Neural cell (in vitro differentiated cells): ENCODE data around the gene PARVB. TPM values are rescaled to one million over a fixed set of nuclear protein-coding genes. Genes with fewer than 3 reads are reported as not detected.

ENCODE experiments used
- H2AFZ ChIP-seq: fragments of 200-600, 300-800 bp; sonication (generic), shearing (Covaris generic); 2 replicates; pipeline ENCODE4 v1.6.0; 2014; ENCODE audit warnings: low read depth, mild to moderate bottlenecking, antibody characterized with exemption, low read length, moderate library complexity
- H3F3A ChIP-seq: fragments of 200-600 bp; shearing (Covaris generic); 2 replicates; pipeline ENCODE4 v1.6.1; 2016; ENCODE audit warnings: mild to moderate bottlenecking, moderate library complexity, mixed read lengths, antibody characterized with exemption, low read length; ENCODE audit not compliant: insufficient read depth, poor library complexity, severe bottlenecking
- H3K27ac ChIP-seq: fragments of 200-600, 300-800 bp; sonication (generic), shearing (Covaris generic); 2 replicates; pipeline ENCODE4 v1.5.1; 2014; ENCODE audit warnings: mild to moderate bottlenecking, low read length, moderate library complexity
- H3K27me3 ChIP-seq: fragments of 300-800, 200-600 bp; sonication (generic), shearing (Covaris generic); 2 replicates; pipeline ENCODE4 v1.6.0; 2014; ENCODE audit warnings: mild to moderate bottlenecking, low read depth, low read length, moderate library complexity; ENCODE audit not compliant: insufficient read depth
- H3K36me3 ChIP-seq: fragments of 300-800, 200-600 bp; sonication (generic), shearing (Covaris generic); 2 replicates; pipeline ENCODE4 v1.5.1; 2014; ENCODE audit warnings: mild to moderate bottlenecking, antibody characterized with exemption, low read length, moderate library complexity; ENCODE audit not compliant: insufficient read depth
- H3K4me2 ChIP-seq: fragments of 300-800, 200-600 bp; sonication (generic), shearing (Covaris generic); 2 replicates; pipeline ENCODE4 v1.6.0; 2014; ENCODE audit warnings: mild to moderate bottlenecking, low read length
- H3K4me3 ChIP-seq: fragments of 300-800, 200-600 bp; sonication (generic), shearing (Covaris generic); 2 replicates; pipeline ENCODE4 v1.5.1; 2014; ENCODE audit warnings: mild to moderate bottlenecking, low read length, moderate library complexity
- H3K79me2 ChIP-seq: fragments of 200-600 bp; shearing (Covaris generic); replicated peaks from 2 replicates; pipeline ENCODE4 v1.6.0; 2014; ENCODE audit warnings: mild to moderate bottlenecking, low read length, moderate library complexity; ENCODE audit not compliant: insufficient read depth
- H3K9ac ChIP-seq: fragments of 300-800, 200-600 bp; sonication (generic), shearing (Covaris generic); 2 replicates; pipeline ENCODE4 v1.6.1; 2016; ENCODE audit warnings: mild to moderate bottlenecking, low read length, mixed read lengths
- H3K9me2 ChIP-seq: fragments of 200-600 bp; shearing (Covaris generic); 2 replicates; pipeline ENCODE4 v1.6.1; 2016; ENCODE audit warnings: mild to moderate bottlenecking, low read length, mixed read lengths; ENCODE audit not compliant: insufficient read depth
- H3K9me3 ChIP-seq: fragments of 200-600, 300-800 bp; sonication (generic), shearing (Covaris generic); 2 replicates; pipeline ENCODE4 v1.6.1; 2016; ENCODE audit warnings: mild to moderate bottlenecking, mixed run types, low read length, moderate library complexity, mixed read lengths
- H4K20me1 ChIP-seq: fragments of 200-600 bp; shearing (Covaris generic); 2 replicates; pipeline ENCODE4 v1.6.1; 2016; ENCODE audit warnings: mild to moderate bottlenecking, mixed run types; ENCODE audit not compliant: insufficient read depth
- EP300 ChIP-seq: fragments of 450-650 bp; conservative IDR thresholded peaks from 2 replicates; pipeline ENCODE4 v1.6.1; 2014; ENCODE audit warnings: antibody characterized with exemption, mild to moderate bottlenecking, moderate library complexity; ENCODE audit not compliant: poor library complexity, severe bottlenecking
- EZH2 ChIP-seq: fragments of 200-600, 300-800 bp; shearing (Covaris generic), sonication (generic); IDR thresholded peaks from 2 replicates; pipeline ENCODE4 v1.6.1; 2014; ENCODE audit warnings: antibody characterized with exemption, low read length, borderline replicate concordance, mild to moderate bottlenecking; ENCODE audit not compliant: insufficient read depth, poor library complexity, severe bottlenecking
- MXI1 ChIP-seq: fragments of 450-650 bp; conservative IDR thresholded peaks from 2 replicates; pipeline ENCODE4 v1.6.1; 2014; ENCODE audit warnings: antibody characterized with exemption, mild to moderate bottlenecking; ENCODE audit not compliant: poor library complexity, severe bottlenecking
- POLR2AphosphoS5 ChIP-seq: IDR thresholded peaks from 2 replicates; pipeline ENCODE4 v1.6.1; 2012
- RAD21 ChIP-seq: fragments of 450-650 bp; conservative IDR thresholded peaks from 2 replicates; pipeline ENCODE4 v1.6.1; 2014; ENCODE audit warnings: antibody characterized with exemption, mild to moderate bottlenecking, moderate library complexity
- SMC3 ChIP-seq: fragments of 450-650 bp; conservative IDR thresholded peaks from 2 replicates; pipeline ENCODE4 v1.6.1; 2014; ENCODE audit warnings: antibody characterized with exemption, mild to moderate bottlenecking, moderate library complexity; ENCODE audit not compliant: poor library complexity
- TAF1 ChIP-seq: IDR thresholded peaks from 2 replicates; pipeline ENCODE4 v1.6.1; 2012; ENCODE audit warnings: low read depth
- polyA plus RNA-seq: library from polyadenylated mRNA; depleted of rRNA; stranded (reverse); fragments of >200 nt; gene quantifications from 2 replicates; pipeline ENCODE4 v1.2.3, GENCODE V29; 2014
- TF ChIP-seq, protein P1 (sequence below): IDR thresholded peaks from 2 replicates; pipeline ENCODE4 v1.6.1; 2012; ENCODE audit warnings: borderline replicate concordance
- TF ChIP-seq, protein P2 (sequence below): fragments of 450-650 bp; IDR thresholded peaks from 2 replicates; pipeline ENCODE4 v1.5.1; 2014; ENCODE audit warnings: antibody characterized with exemption, mild to moderate bottlenecking, moderate library complexity; ENCODE audit not compliant: poor library complexity, severe bottlenecking

Gene PARVB
- polyA plus RNA-seq, 1 donor from 2014 or later = 1.2 TPM

DNA sequence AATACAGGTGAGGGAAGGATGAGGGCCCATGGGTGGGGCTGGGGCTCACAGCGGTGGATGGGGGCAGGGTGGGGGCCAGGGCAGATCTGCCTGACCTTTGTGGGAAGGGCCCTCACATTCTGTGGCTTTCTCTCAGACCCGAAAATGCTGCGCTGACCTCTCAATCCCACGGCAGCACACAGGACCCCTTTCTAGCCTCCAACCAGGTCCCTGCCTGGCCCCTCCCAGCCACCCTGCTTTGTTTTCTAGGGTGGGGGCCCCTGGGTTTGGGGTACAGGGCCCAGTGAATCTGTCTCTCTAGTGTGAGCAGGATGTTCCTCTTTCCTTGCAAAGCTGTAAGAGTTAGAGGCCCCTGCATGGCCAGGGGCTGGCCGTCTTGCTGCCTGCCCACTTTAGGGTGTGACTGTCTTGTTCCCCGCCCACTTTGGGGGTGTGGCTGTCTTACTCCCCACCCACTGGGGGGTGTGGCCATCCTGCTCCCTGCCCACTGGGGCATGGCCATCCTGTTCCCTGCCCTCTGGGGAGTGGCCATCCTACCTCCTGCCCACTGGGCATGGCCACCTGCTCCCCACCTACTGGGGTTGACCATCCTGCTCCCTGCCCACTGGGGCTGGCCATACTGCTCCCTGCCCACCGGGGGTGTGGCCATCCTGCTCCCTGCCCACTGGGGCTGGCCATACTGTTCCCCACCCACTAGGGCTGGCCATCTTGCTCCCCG, 168.2 kb downstream of the PARVB start:
- H4K20me1 ChIP-seq = no peaks in the 10 kb centered on the region
- H3K27ac ChIP-seq = no peak overlapping the region
- no peaks in the 10 kb centered on the region for H3K27me3 ChIP-seq
- H3K36me3 ChIP-seq = no peaks in the 10 kb centered on the region
- TF ChIP-seq EZH2 (no peak), EP300 (no peak), TAF1 (no peak), RAD21 (no peak), POLR2AphosphoS5 (no peak), MXI1 (no peak), SMC3 (no peak)
- TF ChIP-seq, protein P1, sequence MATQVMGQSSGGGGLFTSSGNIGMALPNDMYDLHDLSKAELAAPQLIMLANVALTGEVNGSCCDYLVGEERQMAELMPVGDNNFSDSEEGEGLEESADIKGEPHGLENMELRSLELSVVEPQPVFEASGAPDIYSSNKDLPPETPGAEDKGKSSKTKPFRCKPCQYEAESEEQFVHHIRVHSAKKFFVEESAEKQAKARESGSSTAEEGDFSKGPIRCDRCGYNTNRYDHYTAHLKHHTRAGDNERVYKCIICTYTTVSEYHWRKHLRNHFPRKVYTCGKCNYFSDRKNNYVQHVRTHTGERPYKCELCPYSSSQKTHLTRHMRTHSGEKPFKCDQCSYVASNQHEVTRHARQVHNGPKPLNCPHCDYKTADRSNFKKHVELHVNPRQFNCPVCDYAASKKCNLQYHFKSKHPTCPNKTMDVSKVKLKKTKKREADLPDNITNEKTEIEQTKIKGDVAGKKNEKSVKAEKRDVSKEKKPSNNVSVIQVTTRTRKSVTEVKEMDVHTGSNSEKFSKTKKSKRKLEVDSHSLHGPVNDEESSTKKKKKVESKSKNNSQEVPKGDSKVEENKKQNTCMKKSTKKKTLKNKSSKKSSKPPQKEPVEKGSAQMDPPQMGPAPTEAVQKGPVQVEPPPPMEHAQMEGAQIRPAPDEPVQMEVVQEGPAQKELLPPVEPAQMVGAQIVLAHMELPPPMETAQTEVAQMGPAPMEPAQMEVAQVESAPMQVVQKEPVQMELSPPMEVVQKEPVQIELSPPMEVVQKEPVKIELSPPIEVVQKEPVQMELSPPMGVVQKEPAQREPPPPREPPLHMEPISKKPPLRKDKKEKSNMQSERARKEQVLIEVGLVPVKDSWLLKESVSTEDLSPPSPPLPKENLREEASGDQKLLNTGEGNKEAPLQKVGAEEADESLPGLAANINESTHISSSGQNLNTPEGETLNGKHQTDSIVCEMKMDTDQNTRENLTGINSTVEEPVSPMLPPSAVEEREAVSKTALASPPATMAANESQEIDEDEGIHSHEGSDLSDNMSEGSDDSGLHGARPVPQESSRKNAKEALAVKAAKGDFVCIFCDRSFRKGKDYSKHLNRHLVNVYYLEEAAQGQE = no peak
- TF ChIP-seq, protein P2, sequence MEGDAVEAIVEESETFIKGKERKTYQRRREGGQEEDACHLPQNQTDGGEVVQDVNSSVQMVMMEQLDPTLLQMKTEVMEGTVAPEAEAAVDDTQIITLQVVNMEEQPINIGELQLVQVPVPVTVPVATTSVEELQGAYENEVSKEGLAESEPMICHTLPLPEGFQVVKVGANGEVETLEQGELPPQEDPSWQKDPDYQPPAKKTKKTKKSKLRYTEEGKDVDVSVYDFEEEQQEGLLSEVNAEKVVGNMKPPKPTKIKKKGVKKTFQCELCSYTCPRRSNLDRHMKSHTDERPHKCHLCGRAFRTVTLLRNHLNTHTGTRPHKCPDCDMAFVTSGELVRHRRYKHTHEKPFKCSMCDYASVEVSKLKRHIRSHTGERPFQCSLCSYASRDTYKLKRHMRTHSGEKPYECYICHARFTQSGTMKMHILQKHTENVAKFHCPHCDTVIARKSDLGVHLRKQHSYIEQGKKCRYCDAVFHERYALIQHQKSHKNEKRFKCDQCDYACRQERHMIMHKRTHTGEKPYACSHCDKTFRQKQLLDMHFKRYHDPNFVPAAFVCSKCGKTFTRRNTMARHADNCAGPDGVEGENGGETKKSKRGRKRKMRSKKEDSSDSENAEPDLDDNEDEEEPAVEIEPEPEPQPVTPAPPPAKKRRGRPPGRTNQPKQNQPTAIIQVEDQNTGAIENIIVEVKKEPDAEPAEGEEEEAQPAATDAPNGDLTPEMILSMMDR = no peak
- no peaks in the 10 kb centered on the region for H3K9me2 ChIP-seq
- no peaks in the 10 kb centered on the region for H3K9me3 ChIP-seq
- H3K9ac ChIP-seq = no peak overlapping the region
- H2AFZ ChIP-seq = no peak overlapping the region
- no peaks in the 10 kb centered on the region for H3K79me2 ChIP-seq
- no peaks in the 10 kb centered on the region for H3F3A ChIP-seq
- H3K4me2 ChIP-seq = no peak overlapping the region
- no peak overlapping the region for H3K4me3 ChIP-seq

DNA sequence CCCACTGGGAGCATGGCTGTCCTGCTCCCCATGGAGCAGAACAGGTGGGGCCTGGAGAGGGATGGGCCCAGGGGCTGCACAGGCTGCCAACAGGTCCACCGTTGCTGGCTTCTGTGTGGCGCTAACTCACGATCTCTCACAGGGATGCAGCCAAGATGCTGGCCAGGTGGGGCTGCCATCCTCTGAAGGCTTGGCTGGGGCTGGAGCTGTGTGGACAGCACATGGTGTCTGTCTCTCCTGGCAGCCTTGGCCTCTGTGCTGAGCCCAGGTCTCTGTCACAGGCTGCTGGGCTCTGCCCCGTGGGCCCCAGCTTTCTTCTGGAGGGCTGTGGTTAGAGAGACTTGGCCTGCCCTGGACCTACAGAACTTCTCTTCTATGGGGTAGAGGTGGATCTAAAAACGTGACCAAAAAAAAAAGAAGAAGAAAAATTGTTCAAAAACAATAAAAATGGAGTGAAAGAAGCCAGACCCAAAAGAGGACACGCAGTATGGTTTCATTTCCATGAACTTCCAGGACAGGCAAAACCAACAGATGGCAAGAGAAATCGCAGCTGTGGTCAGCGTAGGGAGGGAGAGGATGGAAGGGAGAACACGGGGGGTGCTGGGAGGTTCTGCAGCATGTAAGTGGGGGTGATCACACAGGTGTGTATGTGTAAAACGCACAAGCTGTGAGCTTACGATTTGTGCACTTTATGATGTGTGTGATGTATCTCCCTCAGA, 168.9 kb downstream of the PARVB start:
- Histone ChIP-seq H3K9me3 (no peaks in the 10 kb centered on the region), H4K20me1 (no peaks in the 10 kb centered on the region), H3K9ac (no peak overlapping the region), H3F3A (no peaks in the 10 kb centered on the region), H3K4me2 (no peak overlapping the region), H3K36me3 (no peaks in the 10 kb centered on the region), H3K27ac (no peak overlapping the region), H3K9me2 (no peaks in the 10 kb centered on the region), H3K27me3 (no peaks in the 10 kb centered on the region), H2AFZ (no peak overlapping the region), H3K4me3 (no peak overlapping the region), H3K79me2 (no peaks in the 10 kb centered on the region)
- TF ChIP-seq, protein P1 = no peak
- no peak for TF ChIP-seq TAF1
- no peak for TF ChIP-seq MXI1
- TF ChIP-seq POLR2AphosphoS5 = no peak
- no peak for TF ChIP-seq EZH2
- no peak for TF ChIP-seq RAD21
- TF ChIP-seq EP300 = no peak
- TF ChIP-seq SMC3 = no peak
